BJ (cell line): ENCODE results near the gene PRAMEF12. TPM values are rescaled to one million over a fixed set of nuclear protein-coding genes. Genes with fewer than 3 reads are reported as not detected.
"Not testable (repeated sequence)": the region's sequence is repeated elsewhere in the genome, so short reads cannot be mapped to it uniquely, and the experiment has no call there.

Experiments used
- CTCF ChIA-PET: fragments of 350-600 bp; formaldehyde crosslinking; extraction: SDS; loops from one replicate; lab custom pipeline; 2021; ENCODE audit warnings: antibody characterized with exemption, inconsistent platforms; lab: Yijun Ruan, JAX
- POLR2A ChIA-PET: fragments of 300-600 bp; sonication (Branson Sonifier 250); formaldehyde crosslinking; extraction: SDS; loops from one replicate; lab custom pipeline; 2021; ENCODE audit warnings: antibody characterized with exemption; lab: Charles Lee
- DNase-seq: peaks from one replicate; pipeline ENCODE4 v3.0.0-alpha.2; 2011; ENCODE audit warnings: low read depth
- H3K27me3 ChIP-seq: 2 replicates; pipeline ENCODE4 v1.6.0; 2011; ENCODE audit warnings: low read length; ENCODE audit not compliant: control insufficient read depth, insufficient read depth
- H3K36me3 ChIP-seq: 2 replicates; pipeline ENCODE4 v1.5.1; 2011; ENCODE audit warnings: low read length; ENCODE audit not compliant: control insufficient read depth, insufficient read depth
- H3K4me3 ChIP-seq: 2 replicates; pipeline ENCODE4 v1.5.1; 2011; ENCODE audit warnings: low read depth, mild to moderate bottlenecking, control low read depth, low read length
- polyA plus RNA-seq: library from polyadenylated mRNA; depleted of rRNA; stranded (reverse); fragments of >200 nt; gene quantifications from 2 replicates; pipeline ENCODE4 v1.2.3, GENCODE V29; 2011
- TF ChIP-seq, protein P1 (sequence below): IDR thresholded peaks from 2 replicates; pipeline ENCODE4 v1.5.1; 2011; ENCODE audit warnings: low read depth, mild to moderate bottlenecking, control low read depth, inconsistent platforms, low read length, moderate library complexity; ENCODE audit not compliant: insufficient read depth

The PRAMEF12 gene
- polyA plus RNA-seq, 1 experiment: not detected

DNA sequence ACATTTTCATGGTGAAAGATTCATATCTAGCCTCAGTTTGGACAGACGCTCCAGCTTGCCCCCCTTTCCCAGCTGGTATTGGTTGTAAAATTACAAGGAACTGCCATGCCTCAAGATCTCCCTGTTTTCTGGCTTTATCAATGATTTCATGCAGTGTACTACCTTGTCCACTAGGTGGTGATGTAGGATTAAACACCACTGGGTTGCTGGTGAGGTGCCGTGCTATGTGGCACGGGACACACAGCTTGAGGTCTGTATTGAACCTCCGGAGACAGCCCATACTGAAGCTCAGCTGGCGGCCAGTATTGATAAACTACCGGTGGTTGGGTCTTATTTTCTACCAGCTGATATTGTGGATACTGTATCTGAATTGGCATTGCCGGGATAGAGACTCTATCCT lies 10.2 kb downstream of the PRAMEF12 start:
- POLR2A ChIA-PET, DNase-seq: not testable (repeated sequence)

DNA sequence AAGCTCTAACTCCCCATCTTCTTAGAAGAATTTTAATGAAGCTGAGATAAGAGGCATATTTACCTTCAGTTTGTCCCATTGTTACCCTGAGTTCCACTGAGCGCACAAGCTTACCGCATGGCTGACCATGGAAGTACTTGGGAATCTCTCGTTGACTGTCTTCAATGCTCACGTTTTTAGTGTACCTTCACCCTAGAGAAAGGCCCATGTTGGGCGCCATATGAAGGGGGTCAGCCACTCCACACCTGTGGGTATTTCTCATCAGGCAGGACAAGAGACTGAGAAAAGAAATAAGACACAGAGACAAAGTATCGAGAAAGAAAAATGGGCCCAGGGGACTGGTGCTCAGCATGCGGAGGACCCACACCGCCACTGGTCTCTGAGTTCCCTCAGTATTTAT lies 11.2 kb downstream of the PRAMEF12 start:
- H3K4me3 ChIP-seq, H3K36me3 ChIP-seq, CTCF ChIA-PET, DNase-seq, H3K27me3 ChIP-seq, POLR2A ChIA-PET: not testable (repeated sequence)

More for the DNA sequence above, 10.2 kb downstream of the PRAMEF12 start:
- CTCF ChIA-PET, H3K36me3 ChIP-seq, H3K27me3 ChIP-seq, H3K4me3 ChIP-seq: not testable (repeated sequence)
- TF ChIP-seq, protein P1, sequence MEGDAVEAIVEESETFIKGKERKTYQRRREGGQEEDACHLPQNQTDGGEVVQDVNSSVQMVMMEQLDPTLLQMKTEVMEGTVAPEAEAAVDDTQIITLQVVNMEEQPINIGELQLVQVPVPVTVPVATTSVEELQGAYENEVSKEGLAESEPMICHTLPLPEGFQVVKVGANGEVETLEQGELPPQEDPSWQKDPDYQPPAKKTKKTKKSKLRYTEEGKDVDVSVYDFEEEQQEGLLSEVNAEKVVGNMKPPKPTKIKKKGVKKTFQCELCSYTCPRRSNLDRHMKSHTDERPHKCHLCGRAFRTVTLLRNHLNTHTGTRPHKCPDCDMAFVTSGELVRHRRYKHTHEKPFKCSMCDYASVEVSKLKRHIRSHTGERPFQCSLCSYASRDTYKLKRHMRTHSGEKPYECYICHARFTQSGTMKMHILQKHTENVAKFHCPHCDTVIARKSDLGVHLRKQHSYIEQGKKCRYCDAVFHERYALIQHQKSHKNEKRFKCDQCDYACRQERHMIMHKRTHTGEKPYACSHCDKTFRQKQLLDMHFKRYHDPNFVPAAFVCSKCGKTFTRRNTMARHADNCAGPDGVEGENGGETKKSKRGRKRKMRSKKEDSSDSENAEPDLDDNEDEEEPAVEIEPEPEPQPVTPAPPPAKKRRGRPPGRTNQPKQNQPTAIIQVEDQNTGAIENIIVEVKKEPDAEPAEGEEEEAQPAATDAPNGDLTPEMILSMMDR: 0 out of 2 replicates have a peak, but pooled peaks have one; percentile 9

DNA sequence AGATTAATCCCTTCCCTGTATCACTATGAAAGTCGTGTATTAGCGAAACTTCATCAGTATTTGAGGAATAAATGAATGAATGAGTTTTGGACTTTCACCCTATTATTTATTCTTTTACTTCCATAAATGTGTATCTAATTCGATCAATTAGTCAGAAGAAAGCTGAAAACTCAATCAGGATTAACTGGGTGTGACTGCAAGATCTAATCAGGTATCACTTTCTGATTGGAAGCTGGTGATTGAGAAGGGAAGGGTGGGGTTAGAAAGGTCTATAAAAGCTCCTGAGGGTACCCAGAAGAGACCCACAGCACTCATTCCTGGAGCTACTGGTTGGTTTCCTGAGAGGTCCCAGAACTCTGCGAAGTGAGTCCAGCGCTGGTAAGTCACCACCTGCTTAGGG lies 17.6 kb downstream of the PRAMEF12 start, which contains the start of gene PRAMEF1:
PRAMEF1 (plus strand) TSS at position 301 of the 400 bp plus-strand sequence. CDS start 1,831 bp downstream, outside the sequence.
- H3K27me3 ChIP-seq, POLR2A ChIA-PET, H3K36me3 ChIP-seq, H3K4me3 ChIP-seq, DNase-seq, CTCF ChIA-PET: not testable (repeated sequence)

DNA sequence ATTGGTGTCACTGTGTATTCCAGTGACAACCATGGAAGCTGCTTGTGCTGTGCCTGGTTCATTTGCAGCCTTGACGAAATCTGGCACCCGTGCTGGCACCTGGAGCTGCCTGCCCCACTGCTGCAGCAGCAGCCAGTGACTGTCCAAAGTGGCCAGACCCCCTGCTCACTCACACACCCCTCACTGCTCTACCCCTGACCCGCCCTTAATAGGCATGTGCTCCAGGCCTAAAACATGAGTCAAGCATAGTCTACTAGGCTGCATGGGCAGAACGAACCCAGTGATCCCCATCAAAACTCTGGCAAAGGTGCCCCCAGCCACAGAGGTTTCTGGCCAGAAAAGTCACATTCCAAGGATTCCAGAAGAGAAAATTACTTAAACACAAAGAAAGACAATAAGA lies 25.4 kb downstream of the PRAMEF12 start:
- Histone ChIP-seq H3K4me3 (no peak overlapping the region), H3K27me3 (no peaks in the 10 kb centered on the region), H3K36me3 (no peaks in the 10 kb centered on the region)
- CTCF ChIA-PET: no interaction called here
- POLR2A ChIA-PET: no interaction called here
- no peak for DNase-seq
- TF ChIP-seq, protein P1: no peak

DNA sequence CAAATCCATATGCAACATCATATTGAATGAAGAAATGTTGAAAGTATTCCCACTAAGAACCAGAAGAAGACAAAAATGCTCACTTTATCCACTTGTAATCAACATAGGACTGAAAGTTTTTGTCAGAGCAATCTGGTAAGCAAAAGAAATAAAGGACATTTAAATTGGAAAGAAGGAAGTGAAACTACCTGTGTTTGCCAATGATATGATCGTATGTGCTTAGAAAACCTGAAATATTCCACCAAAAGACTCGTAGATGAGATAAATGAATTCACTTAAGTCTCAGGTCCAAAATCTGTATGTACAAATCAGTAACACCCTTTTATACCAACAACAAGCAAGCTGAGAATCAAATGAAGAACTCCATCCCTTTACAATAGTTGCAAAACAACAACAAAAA lies 26.2 kb downstream of the PRAMEF12 start:
- no peak for DNase-seq
- Histone ChIP-seq H3K27me3 (no peaks in the 10 kb centered on the region), H3K4me3 (no peak overlapping the region), H3K36me3 (no peaks in the 10 kb centered on the region)
- CTCF ChIA-PET: no interaction called here
- TF ChIP-seq, protein P1: no peak
- POLR2A ChIA-PET: no interaction called here

DNA sequence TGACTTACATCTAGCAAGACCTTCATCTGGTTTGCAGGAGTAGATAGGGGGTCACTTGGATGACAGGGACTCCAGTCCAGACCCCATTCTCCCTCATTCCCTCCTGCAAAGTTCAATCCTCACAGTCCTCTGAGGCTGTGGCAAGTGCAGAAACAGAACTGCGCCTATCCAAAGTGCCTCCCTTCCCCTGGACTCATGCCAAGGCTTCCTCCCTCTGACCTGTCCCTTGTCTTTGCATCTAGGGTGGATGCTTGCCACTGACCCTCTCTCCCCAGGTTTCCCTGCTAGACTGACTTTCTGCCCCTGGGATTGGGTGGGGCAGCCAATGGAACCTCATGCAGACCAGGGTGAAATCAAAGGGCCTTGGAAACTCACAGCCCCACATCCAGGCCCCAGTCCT lies 36.4 kb downstream of the PRAMEF12 start:
- no peak for DNase-seq
- ChIA-PET CTCF (no interaction called here), POLR2A (no interaction called here)
- no peak overlapping the region for H3K4me3 ChIP-seq
- H3K36me3 ChIP-seq: no peaks in the 10 kb centered on the region
- TF ChIP-seq, protein P1: no peak
- no peaks in the 10 kb centered on the region for H3K27me3 ChIP-seq
